RWPE1 (cell line): ENCODE measurements around the gene MSN.
"Not testable (repeated sequence)": the region's sequence is repeated elsewhere in the genome, so short reads cannot be mapped to it uniquely, and the experiment has no call there.

Experiments
- CTCF ChIA-PET: fragments of 350-600 bp; sonication (Branson Sonifier 250); formaldehyde crosslinking; extraction: SDS; loops from one replicate; lab custom pipeline; 2021; lab: Yijun Ruan, JAX
- POLR2A ChIA-PET: fragments of 400-600 bp; formaldehyde crosslinking; extraction: SDS; loops from one replicate; lab custom pipeline; 2020; ENCODE audit warnings: antibody characterized with exemption; ENCODE audit not compliant: low non-redundant PET; lab: Yijun Ruan, JAX
- DNase-seq: peaks from one replicate; pipeline ENCODE4 v3.0.0; 2012; ENCODE audit warnings: low spot score
- H3K27ac ChIP-seq: fragments of 450-650 bp; 2 replicates; pipeline ENCODE4 v1.5.1; 2017
- TF ChIP-seq, protein P1 (sequence below): fragments of 450-650 bp; conservative IDR thresholded peaks from 2 replicates; pipeline ENCODE4 v1.5.1; 2017; ENCODE audit warnings: low read depth, mild to moderate bottlenecking

The MSN gene

DNA sequence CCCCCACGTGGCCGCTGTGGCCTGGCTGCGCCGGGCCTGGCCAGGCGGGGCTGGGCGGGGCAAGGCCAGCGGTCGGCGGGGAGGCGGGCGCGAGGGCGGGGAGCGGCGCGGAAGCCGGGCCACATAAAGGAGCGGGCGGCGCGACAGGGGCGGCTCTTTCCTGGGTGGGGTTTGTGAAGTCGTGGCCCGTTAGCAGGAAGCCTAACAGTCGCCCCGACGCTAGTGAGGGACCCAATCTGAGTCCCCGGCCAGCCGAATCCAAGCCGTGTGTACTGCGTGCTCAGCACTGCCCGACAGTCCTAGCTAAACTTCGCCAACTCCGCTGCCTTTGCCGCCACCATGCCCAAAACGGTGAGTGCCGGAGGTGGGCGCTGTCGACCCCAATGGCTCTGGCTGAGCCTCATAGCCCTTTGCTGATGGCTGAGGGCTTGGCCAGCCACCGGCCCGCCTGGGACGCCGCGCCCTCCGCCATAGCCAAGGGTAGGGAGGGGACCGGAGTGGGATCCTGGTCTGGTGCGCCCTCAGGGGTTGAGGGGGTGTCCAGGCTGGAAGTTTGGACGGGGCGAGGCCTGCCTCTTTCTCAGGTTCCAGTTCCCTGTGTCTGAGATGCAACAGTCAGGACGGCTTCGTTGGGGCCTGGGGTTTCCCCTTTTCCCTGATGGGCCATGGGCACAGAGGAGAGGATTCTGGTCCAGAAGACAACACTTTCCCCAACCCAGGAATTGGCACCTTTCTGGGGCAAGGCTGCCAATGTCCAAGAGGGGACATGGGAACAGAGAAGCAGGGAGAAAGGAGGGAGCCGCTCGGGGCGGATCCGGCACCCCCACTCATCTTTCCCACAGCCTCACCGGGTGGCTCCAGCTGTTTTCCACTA is at the start of gene MSN:
Gene MSN (plus strand): TSS at position 152 of the 874 bp plus-strand sequence. CDS start 188 bp downstream, at position 340.
- TF ChIP-seq, protein P1, sequence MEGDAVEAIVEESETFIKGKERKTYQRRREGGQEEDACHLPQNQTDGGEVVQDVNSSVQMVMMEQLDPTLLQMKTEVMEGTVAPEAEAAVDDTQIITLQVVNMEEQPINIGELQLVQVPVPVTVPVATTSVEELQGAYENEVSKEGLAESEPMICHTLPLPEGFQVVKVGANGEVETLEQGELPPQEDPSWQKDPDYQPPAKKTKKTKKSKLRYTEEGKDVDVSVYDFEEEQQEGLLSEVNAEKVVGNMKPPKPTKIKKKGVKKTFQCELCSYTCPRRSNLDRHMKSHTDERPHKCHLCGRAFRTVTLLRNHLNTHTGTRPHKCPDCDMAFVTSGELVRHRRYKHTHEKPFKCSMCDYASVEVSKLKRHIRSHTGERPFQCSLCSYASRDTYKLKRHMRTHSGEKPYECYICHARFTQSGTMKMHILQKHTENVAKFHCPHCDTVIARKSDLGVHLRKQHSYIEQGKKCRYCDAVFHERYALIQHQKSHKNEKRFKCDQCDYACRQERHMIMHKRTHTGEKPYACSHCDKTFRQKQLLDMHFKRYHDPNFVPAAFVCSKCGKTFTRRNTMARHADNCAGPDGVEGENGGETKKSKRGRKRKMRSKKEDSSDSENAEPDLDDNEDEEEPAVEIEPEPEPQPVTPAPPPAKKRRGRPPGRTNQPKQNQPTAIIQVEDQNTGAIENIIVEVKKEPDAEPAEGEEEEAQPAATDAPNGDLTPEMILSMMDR = no peak
- ChIA-PET CTCF (no interaction called here), POLR2A (no interaction called here)
- peak within 1 kb of the TSS; percentile 96 for H3K27ac ChIP-seq
- DNase-seq = peak; percentile 27

DNA sequence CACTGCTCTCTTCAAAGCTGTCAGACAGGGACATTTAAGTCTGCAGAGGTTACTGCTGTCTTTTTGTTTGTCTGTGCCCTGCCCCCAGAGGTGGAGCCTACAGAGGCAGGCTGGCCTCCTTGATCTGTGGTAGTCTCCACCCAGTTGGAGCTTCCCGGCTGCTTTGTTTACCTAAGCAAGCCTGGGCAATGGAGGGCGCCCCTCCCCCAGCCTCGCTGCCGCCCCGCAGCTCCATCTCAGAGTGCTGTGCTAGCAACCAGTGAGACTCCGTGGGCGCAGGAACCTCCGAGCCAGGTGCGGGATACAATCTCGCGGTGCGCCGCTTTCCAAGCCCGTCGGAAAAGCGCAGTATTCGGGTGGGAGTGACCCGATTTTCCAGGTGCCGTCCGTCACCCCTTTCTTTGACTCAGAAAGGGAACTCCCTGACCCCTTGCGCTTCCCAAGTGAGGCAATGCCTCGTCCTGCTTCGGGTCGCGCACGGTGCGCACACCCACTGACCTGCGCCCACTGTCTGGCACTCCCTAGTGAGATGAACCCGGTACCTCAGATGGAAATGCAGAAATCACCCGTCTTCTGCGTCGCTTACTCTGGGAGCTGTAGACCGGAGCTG is 47.3 kb upstream of the MSN start:
- POLR2A ChIA-PET, DNase-seq, CTCF ChIA-PET, H3K27ac ChIP-seq: not testable (repeated sequence)

DNA sequence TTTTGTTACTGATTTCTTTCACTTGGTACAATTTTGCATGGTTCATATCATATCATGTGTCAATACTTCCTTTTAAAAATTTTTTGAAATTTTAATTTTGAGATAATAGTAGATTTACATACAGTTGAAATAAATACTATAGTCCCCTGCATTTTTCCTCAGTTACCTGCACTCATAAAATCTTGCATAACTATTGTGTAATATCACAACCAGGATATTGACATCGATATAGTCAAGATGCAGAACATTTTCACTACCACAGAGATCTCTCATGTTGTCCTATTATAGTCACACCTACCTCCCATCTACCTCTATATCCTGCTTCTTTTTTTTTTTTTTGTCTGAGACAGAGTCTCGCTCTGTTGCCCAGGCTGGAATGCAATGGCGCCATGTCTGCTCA is 36.7 kb upstream of the MSN start:
- CTCF ChIA-PET = no interaction called here
- H3K27ac ChIP-seq = no peak overlapping the region
- POLR2A ChIA-PET = no interaction called here
- TF ChIP-seq, protein P1 = no peak
- DNase-seq = no peak

DNA sequence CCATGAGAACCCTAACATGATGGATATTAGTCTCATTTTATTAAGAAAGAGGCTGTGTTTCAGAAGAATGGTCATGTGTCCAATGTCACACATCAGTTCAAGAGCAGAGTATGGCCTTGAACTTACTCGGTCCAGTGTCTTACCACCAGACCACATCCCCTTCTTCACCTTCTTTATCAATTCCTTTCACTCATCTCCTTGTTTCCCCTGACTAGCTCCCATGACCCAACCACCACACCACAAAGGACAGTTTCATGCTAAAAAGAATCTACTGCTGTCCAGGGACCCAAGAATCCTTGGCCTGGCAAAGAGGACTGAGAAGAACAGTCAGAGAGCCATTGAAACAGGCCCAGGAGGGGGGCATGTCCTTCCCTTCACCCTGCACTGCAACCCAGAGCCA is 33.6 kb upstream of the MSN start:
- CTCF ChIA-PET = no interaction called here
- POLR2A ChIA-PET = no interaction called here

DNA sequence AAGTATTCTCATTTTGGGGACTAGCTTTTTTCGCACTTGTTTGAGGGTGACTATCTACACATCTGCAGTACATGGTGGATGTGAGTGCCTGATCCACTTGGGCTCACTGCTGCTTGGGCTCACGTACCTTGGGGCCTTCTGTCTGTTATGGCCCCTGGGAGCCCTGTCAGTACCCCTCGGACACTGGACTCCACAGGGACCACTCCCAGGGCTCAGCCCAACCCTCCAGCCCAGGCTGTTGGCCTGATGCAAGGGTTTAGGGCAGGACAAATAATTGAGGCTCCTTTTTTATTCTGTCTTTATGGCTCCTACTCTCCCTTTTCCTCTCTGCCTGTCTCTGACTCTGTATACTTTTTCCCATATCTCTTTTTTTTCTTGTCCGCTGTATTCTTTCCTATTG is 32.7 kb upstream of the MSN start:
- ChIA-PET CTCF (no interaction called here), POLR2A (no interaction called here)
- H3K27ac ChIP-seq = peak overlapping the region; percentile 26; the same call in 1 of the 2 replicates
- TF ChIP-seq, protein P1 = no peak
- DNase-seq = no peak

More for the DNA sequence above, 33.6 kb upstream of the MSN start:
- no peak for DNase-seq
- TF ChIP-seq, protein P1 = no peak
- no peak overlapping the region for H3K27ac ChIP-seq

DNA sequence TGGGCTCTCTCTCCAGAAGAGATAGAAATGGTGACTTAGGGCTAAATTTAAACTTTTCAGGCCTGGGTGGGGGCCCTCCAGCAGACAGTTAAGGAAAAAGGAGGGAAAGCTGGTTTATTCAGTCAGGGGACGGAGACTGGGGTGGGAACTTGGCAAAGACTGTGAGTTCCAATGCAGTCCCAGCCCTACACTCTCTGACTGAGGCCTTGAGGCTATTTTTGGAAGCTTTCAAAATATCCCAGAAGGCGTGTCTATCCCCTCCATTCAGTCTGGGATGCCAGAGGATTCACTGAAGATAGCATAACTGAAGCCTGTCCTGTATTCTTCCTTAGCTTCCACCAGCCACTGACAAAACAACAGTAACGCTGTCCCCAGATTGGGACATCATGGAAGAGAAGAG is 32.1 kb upstream of the MSN start:
- TF ChIP-seq, protein P1 = no peak
- DNase-seq = no peak
- POLR2A ChIA-PET = interaction anchor here (0.6 kb wide), 1 partner anchor 28 kb away, joined by 3 read pairs; no protein-coding TSS in a partner anchor
- CTCF ChIA-PET = no interaction called here
- peak overlapping the region; percentile 37; the same call in 1 of the 2 replicates for H3K27ac ChIP-seq
